ENCODE measurements around the gene ZNF462. TPM values are rescaled to one million over a fixed set of nuclear protein-coding genes. Genes with fewer than 3 reads are reported as not detected.

ZNF462 gene
- total RNA-seq, 2 experiments from 2014 or later: 0.61 to 0.64 TPM

- no peaks in the 10 kb centered on the region for H3K9me3 Mint-ChIP-seq
- CTCF ChIA-PET: no interaction called here
- H3K36me3 Mint-ChIP-seq: peaks cover 2% of the 10 kb centered on the region
- peaks cover 14% of the 10 kb centered on the region for H3K27me3 Mint-ChIP-seq
- H3K27ac Mint-ChIP-seq: no peak overlapping the region
- intact Hi-C loops (cut with micrococcal nuclease): no loop called here
- H3K4me1 Mint-ChIP-seq (ENCODE audit: low read depth): peaks cover 2% of the 10 kb centered on the region
- POLR2A ChIA-PET: no interaction called here
- no peak for DNase-seq
- no peak overlapping the region for H3K4me3 Mint-ChIP-seq
Measured at GRCh38 chr9:106868087-106868486, 5.1 kb downstream of the ZNF462 start.

DNA sequence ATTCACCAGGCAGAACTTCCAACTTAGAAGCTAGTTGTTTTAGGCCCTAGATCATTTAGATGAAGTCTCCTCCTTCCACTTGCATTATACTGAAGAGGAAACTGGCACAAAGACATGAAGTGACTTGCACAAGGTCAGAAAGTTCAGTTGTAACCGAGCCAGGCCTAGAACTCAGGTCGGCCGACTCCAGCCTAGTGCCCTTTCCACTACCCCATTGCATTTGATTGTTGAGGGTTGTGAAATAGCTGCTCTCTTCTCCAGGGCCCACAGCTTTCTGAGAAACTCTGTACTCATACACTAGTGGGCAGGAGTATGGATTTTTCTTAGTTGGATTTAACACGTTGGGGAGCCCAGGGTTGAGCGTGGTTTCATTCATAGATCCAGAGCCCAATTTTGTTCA lies 5.6 kb downstream of the ZNF462 start:
- no peak overlapping the region for H3K27ac Mint-ChIP-seq
- POLR2A ChIA-PET: no interaction called here

DNA sequence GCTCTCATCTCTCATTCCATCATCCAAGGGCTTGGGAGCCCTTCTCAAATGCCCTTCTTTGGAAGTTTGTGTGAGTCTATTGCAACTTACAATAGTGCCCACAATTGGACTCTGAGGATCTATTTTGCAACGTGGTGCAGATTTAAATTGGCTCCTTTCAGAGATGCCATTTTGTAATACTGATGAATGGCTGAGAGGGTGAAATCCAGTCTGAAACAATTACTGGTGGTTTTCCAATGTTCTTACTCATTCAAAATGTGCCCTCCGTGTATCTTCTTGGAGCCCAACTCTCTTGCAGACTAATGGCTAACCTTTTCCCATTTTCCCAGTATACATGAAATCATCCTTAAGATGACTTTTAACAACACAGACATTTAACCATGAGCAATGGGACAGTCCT lies 6.1 kb downstream of the ZNF462 start:
- no peaks in the 10 kb centered on the region for H3K36me3 Mint-ChIP-seq
- intact Hi-C loops (cut with micrococcal nuclease): no loop called here
- H3K4me1 Mint-ChIP-seq (ENCODE audit: low read depth): no peaks in the 10 kb centered on the region
- CTCF ChIA-PET: no interaction called here
- no peak overlapping the region for H3K4me3 Mint-ChIP-seq
- H3K27ac Mint-ChIP-seq: no peak overlapping the region
- H3K27me3 Mint-ChIP-seq: peaks cover 9% of the 10 kb centered on the region
- POLR2A ChIA-PET: no interaction called here
- no peak for DNase-seq
- no peaks in the 10 kb centered on the region for H3K9me3 Mint-ChIP-seq

More for the DNA sequence above, 5.6 kb downstream of the ZNF462 start:
- H3K27me3 Mint-ChIP-seq: peaks cover 10% of the 10 kb centered on the region
- no peak for DNase-seq
- H3K4me3 Mint-ChIP-seq: no peak overlapping the region
- H3K36me3 Mint-ChIP-seq: peaks cover under 1% of the 10 kb centered on the region
- H3K4me1 Mint-ChIP-seq (ENCODE audit: low read depth): no peaks in the 10 kb centered on the region
- no peaks in the 10 kb centered on the region for H3K9me3 Mint-ChIP-seq
- CTCF ChIA-PET: no interaction called here
- intact Hi-C loops (cut with micrococcal nuclease): no loop called here

- Mint-ChIP-seq H3K4me1 (ENCODE audit: low read depth) (no peaks in the 10 kb centered on the region), H3K27me3 (peaks cover 7% of the 10 kb centered on the region), H3K9me3 (no peaks in the 10 kb centered on the region), H3K36me3 (no peaks in the 10 kb centered on the region), H3K27ac (no peak overlapping the region), H3K4me3 (no peak overlapping the region)
- DNase-seq: no peak
- intact Hi-C loops (cut with micrococcal nuclease): no loop called here
- ChIA-PET POLR2A (no interaction called here), CTCF (no interaction called here)
Measured at GRCh38 chr9:106869458-106869857, 6.5 kb downstream of the ZNF462 start.

DNA sequence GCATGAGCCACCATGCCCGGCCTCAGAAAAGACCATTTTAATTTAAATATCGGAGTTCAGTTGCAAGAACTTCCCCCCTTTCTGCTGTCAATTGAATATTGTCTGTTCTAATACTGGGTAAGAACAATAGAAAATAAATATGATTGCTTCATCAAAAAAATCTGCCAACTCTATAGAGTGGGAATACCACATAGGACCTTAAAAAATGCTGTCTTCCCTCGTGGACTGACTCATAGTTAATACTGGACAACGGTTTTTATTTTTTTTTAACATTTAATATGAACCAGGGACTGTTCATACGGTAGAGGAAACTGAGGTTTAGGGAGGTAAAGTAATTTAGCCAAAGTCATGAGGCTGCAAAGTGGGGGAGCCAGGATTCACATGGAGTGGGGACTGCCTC lies 9.7 kb downstream of the ZNF462 start:
- intact Hi-C loops (cut with micrococcal nuclease): no loop called here
- no peaks in the 10 kb centered on the region for H3K27me3 Mint-ChIP-seq
- H3K27ac Mint-ChIP-seq: no peak overlapping the region
- H3K36me3 Mint-ChIP-seq: no peaks in the 10 kb centered on the region
- CTCF ChIA-PET: interaction anchor here (0.9 kb wide), 1 partner anchor 22 kb away, joined by 3 read pairs; no protein-coding TSS in a partner anchor
- POLR2A ChIA-PET: no interaction called here
- no peaks in the 10 kb centered on the region for H3K9me3 Mint-ChIP-seq
- DNase-seq: no peak
- H3K4me1 Mint-ChIP-seq (ENCODE audit: low read depth): no peaks in the 10 kb centered on the region
- no peak overlapping the region for H3K4me3 Mint-ChIP-seq

DNA sequence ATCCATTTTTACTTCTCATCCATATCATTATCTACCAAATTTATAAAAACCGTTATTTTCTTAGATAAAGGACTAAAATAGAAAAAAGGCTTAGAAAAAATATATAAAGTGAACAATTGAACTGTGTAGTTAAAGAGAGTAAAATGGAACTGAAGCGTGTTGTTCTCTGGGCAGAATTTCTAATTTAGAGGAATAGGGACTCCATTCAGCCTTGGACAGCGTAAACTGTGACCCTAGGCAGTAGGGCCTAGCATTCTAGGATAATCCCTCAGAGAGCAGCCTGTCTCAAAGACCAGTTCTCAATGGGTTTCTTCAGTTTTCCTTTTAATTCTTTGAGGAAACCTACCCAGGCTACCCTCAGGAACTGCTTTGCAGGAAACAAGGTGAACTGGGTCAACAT lies 11.1 kb downstream of the ZNF462 start:
- Mint-ChIP-seq H3K27me3 (no peaks in the 10 kb centered on the region), H3K4me1 (ENCODE audit: low read depth) (no peaks in the 10 kb centered on the region), H3K27ac (no peak overlapping the region), H3K4me3 (no peak overlapping the region), H3K36me3 (no peaks in the 10 kb centered on the region), H3K9me3 (peaks cover 3% of the 10 kb centered on the region)
- ChIA-PET CTCF (no interaction called here), POLR2A (no interaction called here)
- intact Hi-C loops (cut with micrococcal nuclease): no loop called here
- no peak for DNase-seq

GRCh38 chr9:106874652-106875051 lies 11.7 kb downstream of the ZNF462 start:
- DNase-seq: no peak
- intact Hi-C loops (cut with micrococcal nuclease): no loop called here
- H3K9me3 Mint-ChIP-seq: peaks cover 4% of the 10 kb centered on the region
- H3K27me3 Mint-ChIP-seq: no peaks in the 10 kb centered on the region
- no peak overlapping the region for H3K4me3 Mint-ChIP-seq
- no peak overlapping the region for H3K27ac Mint-ChIP-seq
- no peaks in the 10 kb centered on the region for H3K4me1 Mint-ChIP-seq (ENCODE audit: low read depth)
- CTCF ChIA-PET: no interaction called here
- H3K36me3 Mint-ChIP-seq: no peaks in the 10 kb centered on the region
- POLR2A ChIA-PET: no interaction called here

GRCh38 chr9:106875529-106875928 lies 12.6 kb downstream of the ZNF462 start:
- ChIA-PET CTCF (no interaction called here), POLR2A (no interaction called here)
- Mint-ChIP-seq H3K36me3 (no peaks in the 10 kb centered on the region), H3K27me3 (no peaks in the 10 kb centered on the region), H3K27ac (no peak overlapping the region), H3K4me3 (no peak overlapping the region), H3K4me1 (ENCODE audit: low read depth) (no peaks in the 10 kb centered on the region), H3K9me3 (peaks cover 4% of the 10 kb centered on the region)
- no peak for DNase-seq
- intact Hi-C loops (cut with micrococcal nuclease): no loop called here

DNA sequence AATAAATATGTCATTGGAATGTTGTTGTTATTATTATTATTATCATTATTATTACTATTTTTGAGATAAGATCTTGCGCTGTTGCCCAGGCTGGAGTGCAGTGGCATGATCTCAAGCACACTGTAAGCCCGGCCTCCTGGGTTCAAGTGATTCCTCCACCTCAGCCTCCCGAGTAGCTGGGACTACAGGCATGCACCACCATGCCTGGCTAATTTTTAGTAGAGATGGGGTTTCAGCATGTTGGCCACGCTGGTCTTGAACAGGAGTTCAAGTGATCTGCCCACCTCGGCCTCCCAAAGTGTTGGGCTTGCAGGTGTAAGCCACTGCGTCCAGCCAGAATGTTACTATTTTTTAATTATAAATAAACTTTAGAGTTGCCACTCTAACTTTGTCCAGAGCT lies 14.4 kb downstream of the ZNF462 start:
- DNase-seq: no peak
- ChIA-PET POLR2A (interaction anchor here (0.7 kb wide), 1 partner anchor 883 kb away, joined by 3 read pairs; no protein-coding TSS in a partner anchor), CTCF (no interaction called here)
- Mint-ChIP-seq H3K9me3 (peaks cover 4% of the 10 kb centered on the region), H3K36me3 (no peaks in the 10 kb centered on the region), H3K27me3 (no peaks in the 10 kb centered on the region), H3K4me3 (no peak overlapping the region), H3K27ac (no peak overlapping the region), H3K4me1 (ENCODE audit: low read depth) (no peaks in the 10 kb centered on the region)
- intact Hi-C loops (cut with micrococcal nuclease): no loop called here

DNA sequence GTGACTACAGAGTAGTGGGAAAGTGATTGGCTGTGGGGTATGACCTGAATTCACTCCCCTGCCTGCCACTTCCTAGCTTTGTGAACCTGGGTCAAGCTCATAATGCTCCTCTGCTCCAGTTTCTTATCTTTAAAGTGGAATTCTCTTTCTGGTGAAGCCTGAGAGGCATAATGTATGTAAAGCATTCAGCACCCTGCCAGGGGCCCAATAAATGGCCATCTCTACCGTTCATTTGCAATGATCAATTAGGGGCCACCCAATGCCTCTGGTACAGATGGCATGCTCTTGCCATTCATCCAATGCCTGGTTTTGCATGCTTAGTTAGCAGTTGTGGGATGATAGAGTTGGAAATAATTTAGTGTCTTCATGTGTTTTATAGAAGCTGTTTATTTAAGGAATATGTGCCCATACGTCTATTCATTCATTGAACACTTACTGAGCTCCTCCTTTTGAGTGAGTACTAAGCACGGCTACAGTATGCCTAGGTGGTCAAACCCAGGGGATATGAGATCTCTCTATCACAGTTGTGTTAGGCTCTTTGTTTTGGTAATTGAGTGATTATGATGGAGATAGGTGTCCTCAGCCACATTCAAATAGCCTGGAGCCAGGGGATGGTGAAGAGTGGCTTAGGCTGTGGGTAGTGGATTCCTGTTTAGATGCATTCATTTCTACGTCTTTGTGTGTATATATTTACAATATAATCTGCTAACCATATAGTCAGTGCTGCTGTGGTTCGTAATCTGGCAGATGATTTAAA lies 15.3 kb downstream of the ZNF462 start:
- H3K27me3 Mint-ChIP-seq: no peaks in the 10 kb centered on the region
- CTCF ChIA-PET: no interaction called here
- no peak for DNase-seq
- no peak overlapping the region for H3K4me3 Mint-ChIP-seq
- POLR2A ChIA-PET: interaction anchor here (0.7 kb wide), 1 partner anchor 884 kb away, joined by 3 read pairs; no protein-coding TSS in a partner anchor
- no peaks in the 10 kb centered on the region for H3K4me1 Mint-ChIP-seq (ENCODE audit: low read depth)
- H3K27ac Mint-ChIP-seq: no peak overlapping the region
- intact Hi-C loops (cut with micrococcal nuclease): no loop called here
- H3K9me3 Mint-ChIP-seq: peaks cover 6% of the 10 kb centered on the region
- no peaks in the 10 kb centered on the region for H3K36me3 Mint-ChIP-seq

DNA sequence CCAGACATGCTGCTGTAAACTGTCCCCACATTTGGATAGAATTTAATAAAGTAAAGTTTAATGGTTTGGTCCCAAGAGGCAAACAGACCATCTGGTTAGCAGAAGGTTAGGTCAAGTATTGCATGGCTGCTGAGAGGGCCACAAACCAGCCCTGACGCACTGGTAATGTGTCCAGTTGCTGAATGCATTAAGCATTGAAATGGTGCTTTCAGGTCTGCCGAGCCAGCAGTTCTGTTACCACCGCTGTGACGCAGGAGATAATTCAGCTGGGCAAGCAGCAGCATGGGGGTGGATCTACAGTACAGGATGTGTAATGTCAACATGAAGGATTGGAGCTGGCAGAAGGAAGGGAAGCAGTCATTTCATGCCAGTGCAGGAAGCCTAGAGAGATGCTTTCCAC lies 16.0 kb downstream of the ZNF462 start:
- H3K36me3 Mint-ChIP-seq: no peaks in the 10 kb centered on the region
- H3K27ac Mint-ChIP-seq: no peak overlapping the region
- ChIA-PET CTCF (no interaction called here), POLR2A (no interaction called here)
- no peak for DNase-seq
- H3K4me3 Mint-ChIP-seq: no peak overlapping the region
- no peaks in the 10 kb centered on the region for H3K27me3 Mint-ChIP-seq
- H3K4me1 Mint-ChIP-seq (ENCODE audit: low read depth): no peaks in the 10 kb centered on the region
- peaks cover 6% of the 10 kb centered on the region for H3K9me3 Mint-ChIP-seq
- intact Hi-C loops (cut with micrococcal nuclease): no loop called here

DNA sequence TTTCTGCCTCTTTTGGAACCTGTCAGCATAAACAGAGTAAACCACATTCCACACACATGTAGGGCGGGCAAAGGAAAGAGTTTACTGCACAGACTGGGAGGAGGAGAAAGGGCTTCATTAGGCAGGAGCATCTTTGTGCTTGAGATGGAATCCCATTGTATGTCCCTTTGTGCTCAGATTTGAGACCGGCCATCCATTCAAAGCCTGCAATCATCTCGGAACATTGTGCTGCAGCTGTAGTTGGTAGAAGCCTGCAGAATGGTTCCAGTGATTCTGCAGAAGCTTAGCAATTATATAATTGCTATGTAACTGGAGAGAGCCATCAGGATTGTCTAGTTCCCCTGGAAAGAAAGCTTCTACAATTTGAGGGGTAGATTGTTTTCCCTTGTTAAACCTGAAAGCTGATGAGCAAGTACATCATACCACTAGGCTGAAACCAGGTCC lies 16.5 kb downstream of the ZNF462 start:
- Mint-ChIP-seq H3K9me3 (peaks cover 6% of the 10 kb centered on the region), H3K27me3 (no peaks in the 10 kb centered on the region), H3K4me1 (ENCODE audit: low read depth) (no peaks in the 10 kb centered on the region), H3K4me3 (no peak overlapping the region), H3K27ac (no peak overlapping the region), H3K36me3 (no peaks in the 10 kb centered on the region)
- DNase-seq: no peak
- ChIA-PET CTCF (no interaction called here), POLR2A (no interaction called here)
- intact Hi-C loops (cut with micrococcal nuclease): no loop called here

DNA sequence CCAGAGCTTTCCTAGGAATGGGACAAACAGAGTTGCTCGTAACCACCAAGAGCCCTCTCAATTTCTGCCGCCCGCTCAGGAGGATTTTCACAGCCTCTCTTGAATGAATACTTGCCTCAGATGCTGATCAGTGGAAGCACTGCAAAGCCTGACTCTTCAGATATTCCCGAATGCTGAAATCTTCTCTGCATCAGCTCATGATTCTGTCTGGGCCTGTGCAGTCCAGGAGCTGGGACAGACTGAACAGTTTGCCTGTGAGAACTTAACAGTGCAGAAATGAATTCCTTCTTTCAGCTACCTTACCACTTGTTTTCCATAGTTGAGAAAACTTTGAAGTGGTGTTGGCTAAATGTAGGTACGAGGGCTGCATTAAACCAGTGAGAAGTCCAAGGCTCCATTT lies 17.1 kb downstream of the ZNF462 start:
- intact Hi-C loops (cut with micrococcal nuclease): no loop called here
- H3K27me3 Mint-ChIP-seq: no peaks in the 10 kb centered on the region
- H3K4me1 Mint-ChIP-seq (ENCODE audit: low read depth): no peaks in the 10 kb centered on the region
- H3K4me3 Mint-ChIP-seq: no peak overlapping the region
- CTCF ChIA-PET: no interaction called here
- peaks cover 6% of the 10 kb centered on the region for H3K9me3 Mint-ChIP-seq
- POLR2A ChIA-PET: no interaction called here
- H3K27ac Mint-ChIP-seq: no peak overlapping the region
- no peaks in the 10 kb centered on the region for H3K36me3 Mint-ChIP-seq
- DNase-seq: no peak

All from activated CD4-positive, alpha-beta memory T cell treated with anti-CD3 and anti-CD28 coated beads for 36 hours (primary cell).